ENCODE results near the gene OR51S1. TPM values are rescaled to one million over a fixed set of nuclear protein-coding genes. Genes with fewer than 3 reads are reported as not detected.
"Not testable (repeated sequence)": the region's sequence is repeated elsewhere in the genome, so short reads cannot be mapped to it uniquely, and the experiment has no call there.

The OR51S1 gene, protein sequence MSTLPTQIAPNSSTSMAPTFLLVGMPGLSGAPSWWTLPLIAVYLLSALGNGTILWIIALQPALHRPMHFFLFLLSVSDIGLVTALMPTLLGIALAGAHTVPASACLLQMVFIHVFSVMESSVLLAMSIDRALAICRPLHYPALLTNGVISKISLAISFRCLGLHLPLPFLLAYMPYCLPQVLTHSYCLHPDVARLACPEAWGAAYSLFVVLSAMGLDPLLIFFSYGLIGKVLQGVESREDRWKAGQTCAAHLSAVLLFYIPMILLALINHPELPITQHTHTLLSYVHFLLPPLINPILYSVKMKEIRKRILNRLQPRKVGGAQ
- total RNA-seq: not detected

DNA sequence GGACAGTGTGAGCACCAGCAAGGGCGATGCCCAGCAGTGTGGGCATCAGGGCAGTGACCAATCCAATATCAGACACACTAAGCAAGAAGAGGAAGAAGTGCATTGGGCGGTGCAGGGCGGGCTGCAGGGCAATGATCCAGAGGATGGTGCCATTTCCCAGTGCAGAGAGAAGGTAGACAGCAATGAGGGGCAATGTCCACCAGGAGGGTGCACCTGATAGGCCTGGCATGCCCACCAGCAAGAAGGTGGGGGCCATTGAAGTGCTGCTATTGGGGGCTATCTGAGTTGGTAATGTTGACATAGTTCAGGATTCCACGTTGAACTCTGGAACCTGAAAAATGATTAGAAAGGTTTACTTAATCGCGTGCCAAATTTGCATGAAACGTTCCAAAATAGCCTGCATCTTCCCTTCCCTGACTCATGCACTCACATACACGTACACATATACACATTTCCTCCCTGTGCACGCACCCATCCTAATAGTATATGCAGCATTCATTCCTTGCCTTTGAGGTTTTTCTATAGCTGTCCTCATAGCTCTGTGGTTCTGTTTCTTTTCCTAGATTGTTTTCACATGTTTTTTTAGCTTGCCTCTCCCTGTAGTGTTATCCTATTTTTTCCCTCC is at the start of gene OR51S1:
TSS of gene OR51S1 (minus strand) at position 301 of the 625 bp plus-strand sequence. CDS start at position 301, 0 bp downstream.
- no peak for DNase-seq

DNA sequence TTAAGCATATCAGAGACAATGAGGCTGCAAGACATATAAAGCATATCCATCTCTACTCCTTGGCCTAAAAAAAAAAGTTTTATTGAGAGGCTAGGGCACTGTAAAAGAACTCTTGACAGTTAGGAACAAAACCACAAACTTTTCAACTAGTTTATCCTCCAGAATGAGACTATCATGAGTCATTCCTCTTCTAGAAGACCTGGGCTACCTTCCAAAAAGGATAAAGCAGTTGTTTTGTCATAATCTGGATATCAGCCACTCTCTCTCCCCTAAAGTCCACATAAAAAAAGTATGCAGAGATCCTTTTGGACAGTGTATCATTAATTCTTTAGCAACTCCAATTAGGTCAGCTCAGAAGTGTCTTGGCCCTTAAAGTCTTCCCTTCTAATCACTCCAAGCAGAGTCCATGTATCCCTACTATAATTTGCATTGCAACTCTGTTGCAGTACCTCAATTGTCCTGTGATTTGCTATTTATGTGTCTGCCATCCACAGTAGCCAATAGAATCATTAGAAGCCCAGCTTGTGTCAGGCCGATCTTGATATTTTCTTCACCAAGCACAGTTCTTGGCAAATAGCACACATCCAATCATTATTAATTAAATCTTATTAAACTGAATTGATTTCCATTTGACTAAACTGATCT is 43.1 kb upstream of the OR51S1 start:
- DNase-seq: no peak

DNA sequence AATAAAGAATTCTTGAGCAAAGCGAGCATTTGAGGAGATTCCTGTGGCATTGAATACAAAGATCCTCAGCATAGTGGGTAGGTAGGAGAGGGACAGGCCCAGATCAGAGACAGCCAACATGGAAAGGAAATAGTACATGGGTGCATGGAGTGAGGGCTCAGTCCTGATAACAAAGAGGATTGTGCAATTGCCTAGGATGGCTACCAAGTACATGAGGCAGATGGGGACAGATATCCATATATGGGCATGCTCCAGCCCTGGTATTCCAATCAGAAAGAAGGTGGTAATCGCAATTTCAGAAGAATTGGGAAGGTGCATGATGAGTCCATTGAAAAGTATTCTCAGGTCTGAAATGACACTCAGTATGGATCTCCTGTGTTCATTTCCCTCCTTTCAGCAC is 41.3 kb upstream of the OR51S1 start:
- no peak for DNase-seq

DNA sequence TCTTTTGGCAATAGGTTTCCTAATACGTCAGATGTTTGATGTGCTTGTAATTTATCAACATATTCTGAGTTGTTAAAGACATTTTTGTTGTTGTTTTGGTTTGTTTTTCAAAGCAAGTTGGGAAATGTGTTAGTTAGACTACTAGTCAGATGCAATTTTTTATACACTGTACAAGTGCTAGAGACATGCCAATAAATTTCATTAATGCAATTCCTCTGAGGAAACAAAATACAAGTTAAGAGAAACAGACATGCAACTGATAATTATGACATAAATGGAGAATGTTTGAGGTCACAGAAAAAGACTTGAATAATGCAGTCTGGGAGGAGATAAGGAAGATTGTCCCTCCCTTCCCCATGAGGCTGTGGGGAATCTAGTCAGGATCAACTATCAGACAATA is 38.6 kb upstream of the OR51S1 start:
- no peak for DNase-seq

DNA sequence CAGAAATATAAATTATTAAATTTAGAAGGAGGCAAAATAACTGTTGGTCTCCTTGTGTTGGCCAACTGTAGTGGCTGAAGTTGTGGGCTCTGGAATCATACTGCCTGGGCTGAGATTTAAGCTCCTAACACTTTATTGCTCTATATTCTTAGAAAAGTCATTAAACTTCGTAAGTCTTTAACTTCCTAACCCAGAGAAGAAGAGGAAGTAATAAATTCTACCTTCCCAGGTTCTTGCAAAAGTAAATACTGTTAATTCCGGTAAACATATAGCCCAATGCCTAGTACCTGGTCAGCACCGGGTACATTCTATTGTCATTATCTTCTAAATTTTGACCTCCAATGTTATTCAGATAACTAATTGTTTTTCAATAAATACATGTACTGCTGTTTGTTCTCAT is 37.2 kb upstream of the OR51S1 start:
- no peak for DNase-seq

DNA sequence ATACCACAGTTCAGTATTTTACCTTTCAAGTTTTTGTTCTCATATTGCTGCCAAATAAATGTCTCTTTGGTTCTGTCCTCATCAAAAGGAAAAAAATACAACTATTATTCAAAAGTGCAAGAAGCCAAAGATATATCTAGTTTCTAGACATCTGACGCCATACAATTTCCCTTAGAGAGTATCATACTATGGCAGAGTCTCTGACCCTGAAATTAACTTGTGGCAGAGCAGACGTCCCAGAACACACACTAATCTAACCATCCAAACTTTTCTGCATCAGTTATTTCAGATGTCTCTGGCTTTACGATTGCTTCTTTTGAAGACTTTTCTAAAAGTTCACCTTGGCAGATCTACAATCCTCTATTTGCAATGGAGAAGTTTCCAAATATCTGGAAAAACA is 35.4 kb upstream of the OR51S1 start:
- DNase-seq: no peak

DNA sequence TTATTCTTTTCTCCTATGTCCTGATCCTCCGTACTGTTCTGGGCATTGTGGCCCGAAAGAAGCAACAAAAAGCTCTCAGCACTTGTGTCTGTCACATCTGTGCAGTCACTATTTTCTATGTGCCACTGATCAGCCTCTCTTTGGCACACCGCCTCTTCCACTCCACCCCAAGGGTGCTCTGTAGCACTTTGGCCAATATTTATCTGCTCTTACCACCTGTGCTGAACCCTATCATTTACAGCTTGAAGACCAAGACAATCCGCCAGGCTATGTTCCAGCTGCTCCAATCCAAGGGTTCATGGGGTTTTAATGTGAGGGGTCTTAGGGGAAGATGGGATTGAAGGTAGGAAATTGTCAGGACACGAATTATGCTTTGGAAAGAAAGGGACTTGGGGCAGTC is 33.5 kb upstream of the OR51S1 start:
- DNase-seq: no peak

DNA sequence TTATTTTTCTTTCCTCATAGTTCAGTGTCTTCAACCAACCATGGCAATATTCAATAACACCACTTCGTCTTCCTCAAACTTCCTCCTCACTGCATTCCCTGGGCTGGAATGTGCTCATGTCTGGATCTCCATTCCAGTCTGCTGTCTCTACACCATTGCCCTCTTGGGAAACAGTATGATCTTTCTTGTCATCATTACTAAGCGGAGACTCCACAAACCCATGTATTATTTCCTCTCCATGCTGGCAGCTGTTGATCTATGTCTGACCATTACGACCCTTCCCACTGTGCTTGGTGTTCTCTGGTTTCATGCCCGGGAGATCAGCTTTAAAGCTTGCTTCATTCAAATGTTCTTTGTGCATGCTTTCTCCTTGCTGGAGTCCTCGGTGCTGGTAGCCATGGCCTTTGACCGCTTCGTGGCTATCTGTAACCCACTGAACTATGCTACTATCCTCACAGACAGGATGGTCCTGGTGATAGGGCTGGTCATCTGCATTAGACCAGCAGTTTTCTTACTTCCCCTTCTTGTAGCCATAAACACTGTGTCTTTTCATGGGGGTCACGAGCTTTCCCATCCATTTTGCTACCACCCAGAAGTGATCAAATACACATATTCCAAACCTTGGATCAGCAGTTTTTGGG is 33.0 kb upstream of the OR51S1 start, which contains the start of gene OR51T1:
TSS of gene OR51T1 (plus strand) at position 41 of the 641 bp plus-strand sequence. CDS start at position 41, 0 bp downstream.
- no peak for DNase-seq

DNA sequence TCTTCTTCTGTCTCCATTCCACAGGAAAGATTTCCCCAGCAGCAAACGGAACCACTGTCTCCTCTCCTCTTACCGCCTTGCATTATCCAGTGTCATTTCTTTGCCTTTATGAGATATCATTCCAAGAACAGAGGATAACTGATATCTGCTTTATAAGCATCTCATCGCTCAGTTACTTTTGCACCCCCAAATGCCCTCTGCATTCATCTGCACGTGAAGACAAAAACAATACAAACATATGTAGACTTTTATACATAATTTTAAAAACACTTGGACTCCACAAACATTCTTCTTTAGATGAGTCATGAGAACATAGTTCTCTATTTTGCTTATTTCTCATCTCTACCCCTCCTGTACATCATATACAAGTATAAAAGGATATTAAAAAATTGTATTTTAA is 32.2 kb upstream of the OR51S1 start:
- DNase-seq: no peak

DNA sequence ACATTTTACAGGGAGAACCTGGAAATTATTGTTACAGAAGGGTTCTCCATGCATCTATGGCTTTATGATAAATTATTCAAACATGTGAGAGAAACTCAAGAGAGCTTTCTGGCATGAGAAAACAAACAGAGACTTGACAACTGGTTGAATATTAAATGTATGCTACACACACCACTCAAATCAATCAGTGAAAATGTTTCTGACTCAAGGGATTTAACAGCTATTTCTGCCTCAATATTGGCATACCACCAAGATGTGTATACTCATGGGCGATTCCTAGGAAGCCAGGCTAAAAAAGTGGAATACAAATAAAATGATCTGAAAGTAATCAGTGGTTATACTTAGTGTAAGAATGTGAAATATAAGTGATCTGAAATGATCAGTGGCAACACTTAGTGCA is 16.8 kb upstream of the OR51S1 start:
- DNase-seq: no peak

DNA sequence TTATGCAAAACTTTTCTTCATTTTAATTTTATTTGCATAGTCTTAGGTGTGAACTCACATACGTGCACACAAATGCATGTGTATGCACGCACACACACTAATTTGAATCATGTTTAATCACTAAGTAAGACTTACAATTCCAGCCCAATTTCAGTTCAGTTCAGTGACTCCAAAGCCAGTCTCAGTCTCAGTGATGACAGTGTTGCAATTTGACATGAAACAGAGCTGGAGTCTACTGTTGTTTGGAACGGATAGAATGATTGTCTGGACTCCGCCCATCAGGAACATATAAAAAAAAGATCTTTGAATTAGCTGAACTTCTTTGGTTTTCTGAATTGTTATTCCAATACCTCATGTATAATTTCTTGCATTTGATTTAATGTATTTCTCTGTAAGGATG is 14.9 kb upstream of the OR51S1 start:
- DNase-seq: no peak

DNA sequence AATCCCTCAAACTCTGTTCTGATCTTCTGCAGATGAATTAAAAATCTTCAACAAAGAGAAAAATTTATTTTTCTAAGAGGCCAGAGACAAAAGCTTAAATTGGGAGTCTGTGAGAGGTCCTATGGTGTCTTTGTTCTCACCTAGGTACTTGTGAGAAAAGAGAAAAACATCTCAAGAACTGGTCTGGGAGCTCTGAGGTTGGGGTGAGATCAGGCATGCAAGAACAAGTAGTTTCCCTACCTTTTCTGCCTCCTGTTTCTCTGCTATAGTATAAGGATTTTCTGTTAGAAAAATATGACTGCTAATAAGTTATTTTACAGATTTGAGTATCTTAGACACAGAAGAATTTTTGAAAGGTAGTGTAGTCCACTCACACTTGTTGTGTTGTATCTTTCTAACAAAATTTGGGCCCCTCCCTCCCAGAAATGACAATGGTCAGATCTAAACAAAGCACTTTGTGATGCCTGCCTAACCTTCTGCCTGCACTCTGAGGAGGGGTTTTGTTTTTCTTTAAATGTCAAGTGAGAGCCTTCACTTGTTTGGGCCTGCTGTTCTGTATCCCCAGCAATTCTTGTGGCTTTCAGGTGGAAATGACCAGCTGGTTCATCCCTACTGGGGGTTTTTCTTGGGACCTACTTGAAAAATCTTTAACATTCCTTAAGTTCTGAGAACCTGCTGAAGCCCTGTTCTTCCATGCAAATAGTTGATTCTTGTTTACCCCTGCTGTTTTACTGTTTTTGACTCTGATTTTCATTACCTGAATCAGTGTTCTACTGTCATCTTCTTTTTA is 13.6 kb upstream of the OR51S1 start:
- DNase-seq: no peak

DNA sequence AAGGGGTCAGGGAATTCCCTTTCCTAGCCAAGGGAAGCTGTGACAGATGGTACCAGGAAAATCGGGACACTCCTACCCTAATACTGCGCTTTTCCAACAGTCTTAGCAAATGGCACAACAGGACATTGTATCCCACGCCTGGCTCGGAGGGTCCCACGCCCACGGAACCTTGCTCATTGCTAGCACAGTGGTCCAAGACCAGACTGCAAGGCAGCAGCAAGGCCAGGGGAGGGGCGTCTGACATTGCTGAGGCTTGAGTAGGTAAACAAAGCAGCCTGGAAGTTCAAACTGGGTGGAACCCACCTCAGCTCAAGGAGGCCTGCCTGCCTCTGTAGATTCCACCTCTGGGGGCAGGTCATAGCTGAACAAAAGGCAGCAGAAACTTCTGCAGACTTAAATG is 5.3 kb upstream of the OR51S1 start:
- not testable (repeated sequence) for DNase-seq

DNA sequence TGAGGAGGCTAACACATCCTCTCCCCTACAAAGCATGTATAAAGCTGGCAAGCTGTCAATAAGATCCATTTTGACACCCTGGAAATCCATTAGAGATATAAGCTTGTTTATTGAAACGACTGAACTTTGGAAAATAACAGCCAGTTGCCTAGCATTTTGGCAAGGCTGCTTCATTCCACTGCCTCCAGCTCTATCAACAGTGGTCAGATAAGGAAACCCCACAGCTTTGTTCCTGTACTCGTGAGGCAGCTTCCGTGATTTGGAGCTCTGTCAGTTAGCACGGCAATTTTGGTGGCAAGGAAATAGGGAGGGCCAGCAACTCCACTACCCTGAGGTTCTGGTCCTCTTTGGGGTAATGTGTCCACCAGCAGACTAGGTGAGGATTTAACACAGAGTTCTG is 2.0 kb upstream of the OR51S1 start:
- DNase-seq: no peak

DNA sequence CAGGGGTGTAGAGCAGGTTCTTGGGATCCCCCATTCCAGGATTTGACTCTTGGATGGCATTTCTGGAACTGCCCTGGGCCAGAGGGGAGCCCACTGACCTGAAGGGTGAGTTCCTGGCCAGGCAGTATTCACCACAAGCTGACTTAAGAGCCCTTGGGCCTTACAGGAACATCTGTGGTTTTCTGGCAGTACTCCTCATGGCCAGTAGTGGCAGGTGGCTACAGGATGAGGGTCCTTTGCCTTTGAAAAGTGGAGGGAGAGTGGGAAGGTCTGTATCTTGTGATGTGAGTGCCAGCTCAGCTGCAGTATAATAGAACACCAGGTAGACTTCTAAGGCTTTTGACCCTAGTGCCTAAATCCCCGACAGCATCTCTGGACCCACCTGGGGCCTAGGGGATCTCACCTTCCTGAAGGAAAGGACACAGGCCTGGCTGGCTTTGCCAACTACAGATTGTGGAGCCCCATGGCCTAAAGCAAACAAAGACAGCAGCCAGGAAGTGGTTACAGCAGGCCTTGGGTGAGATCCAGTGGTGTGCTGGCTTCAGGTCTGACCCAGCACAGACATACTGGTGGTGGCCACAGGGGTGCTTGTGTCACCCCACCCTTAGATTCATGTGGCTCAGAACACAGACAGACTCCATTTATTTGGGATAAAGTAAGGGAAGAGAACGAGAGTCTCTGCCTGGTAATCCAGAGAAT is 9.0 kb downstream of the OR51S1 start:
- DNase-seq: no peak

DNA sequence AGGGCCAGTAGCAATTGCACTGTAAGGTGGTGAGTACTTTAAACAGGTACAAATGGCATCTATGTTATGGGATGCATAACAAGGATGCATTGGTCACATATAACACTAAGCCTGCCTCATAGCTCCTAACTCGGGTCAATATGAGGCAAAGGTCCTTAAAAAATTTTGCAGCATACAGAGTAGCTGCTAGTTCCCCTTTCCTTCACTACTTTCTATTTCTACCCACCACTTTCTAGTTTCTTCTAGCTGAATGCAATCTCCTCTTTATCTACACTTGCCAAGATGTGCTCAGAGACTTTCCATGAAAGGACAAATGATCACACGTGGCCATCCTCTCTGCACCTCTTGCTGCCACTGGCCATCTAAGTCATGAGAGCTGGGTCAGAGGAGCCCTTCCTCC is 18.1 kb downstream of the OR51S1 start:
- DNase-seq: no peak

DNA sequence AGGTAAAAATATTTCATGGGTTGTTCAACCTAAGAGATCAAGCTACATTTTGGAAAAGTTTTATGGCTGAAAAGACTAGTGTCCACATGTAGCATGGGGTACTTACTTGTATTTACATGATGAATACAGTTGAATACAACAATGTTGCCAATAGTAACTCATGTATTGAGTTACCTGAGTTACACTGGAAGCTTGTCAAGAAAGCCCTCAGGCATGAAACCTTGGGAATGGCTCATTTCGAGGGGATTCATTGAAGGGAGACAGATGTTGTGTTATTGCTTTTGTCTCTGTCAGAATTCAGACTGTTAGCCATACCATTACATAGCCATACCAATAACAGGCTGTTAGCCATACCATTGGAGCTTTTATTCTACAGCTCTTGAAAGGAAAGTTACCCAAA is 18.7 kb downstream of the OR51S1 start:
- no peak for DNase-seq

DNA sequence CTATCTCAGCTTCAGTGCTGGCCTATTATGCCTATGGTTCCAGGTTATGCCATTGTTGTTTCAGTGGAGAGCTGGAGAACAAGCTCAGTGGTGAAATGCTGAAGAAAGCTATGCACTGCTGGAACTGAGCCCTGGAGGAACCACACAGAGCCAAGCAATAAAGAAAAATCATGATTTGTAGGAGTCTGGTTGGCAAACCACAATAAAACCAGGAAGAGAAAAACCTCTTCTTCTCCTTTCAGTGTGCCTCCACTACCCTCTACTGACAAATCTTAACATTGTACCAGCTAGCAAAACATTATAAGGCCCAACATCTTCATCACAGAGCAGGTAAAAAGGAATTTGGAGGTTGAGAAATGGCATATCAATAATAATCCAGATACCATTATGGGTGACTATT is 22.6 kb downstream of the OR51S1 start:
- DNase-seq: no peak

DNA sequence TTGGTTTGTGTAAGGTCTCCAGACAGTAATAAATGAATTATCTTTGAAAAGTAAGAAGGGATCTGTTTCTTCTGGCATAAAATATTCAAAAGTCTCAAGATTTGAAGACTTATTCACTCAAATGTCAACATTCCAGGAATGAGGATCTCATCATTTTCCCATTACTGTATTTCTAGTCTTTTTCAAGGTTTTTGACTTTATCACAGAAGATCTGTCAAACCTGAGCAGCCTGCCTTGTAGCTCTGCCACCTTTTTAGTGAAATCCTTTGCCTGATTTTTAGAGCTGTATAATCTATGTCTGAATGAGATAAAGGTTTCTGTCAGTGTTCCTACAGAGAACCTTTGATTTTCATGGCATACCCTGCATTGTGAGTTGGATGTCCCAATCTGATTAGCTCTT is 23.9 kb downstream of the OR51S1 start:
- DNase-seq: no peak

DNA sequence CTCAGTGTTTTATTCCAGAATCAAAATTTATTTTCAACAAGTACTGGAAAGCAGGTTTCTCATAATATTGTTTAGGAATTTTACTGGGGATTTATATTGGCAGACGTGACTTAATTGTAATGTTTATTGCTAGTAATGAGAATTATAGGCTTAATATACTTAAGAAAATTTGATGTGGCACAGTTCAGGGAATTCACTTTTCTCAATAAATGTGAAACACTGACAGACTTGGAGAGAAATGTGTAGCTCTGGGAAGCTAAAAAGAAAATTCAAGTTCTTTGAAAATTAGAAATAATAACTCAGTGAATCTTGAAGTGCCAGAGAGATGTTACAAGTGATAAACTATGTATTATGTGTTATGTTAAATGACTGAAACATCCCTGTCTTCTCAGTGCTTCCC is 28.0 kb downstream of the OR51S1 start, which contains the start of gene OR51F2:
TSS of gene OR51F2 (plus strand) at position 301 of the 400 bp plus-strand sequence. CDS start 101 bp downstream, outside the sequence.
- DNase-seq: no peak

DNA sequence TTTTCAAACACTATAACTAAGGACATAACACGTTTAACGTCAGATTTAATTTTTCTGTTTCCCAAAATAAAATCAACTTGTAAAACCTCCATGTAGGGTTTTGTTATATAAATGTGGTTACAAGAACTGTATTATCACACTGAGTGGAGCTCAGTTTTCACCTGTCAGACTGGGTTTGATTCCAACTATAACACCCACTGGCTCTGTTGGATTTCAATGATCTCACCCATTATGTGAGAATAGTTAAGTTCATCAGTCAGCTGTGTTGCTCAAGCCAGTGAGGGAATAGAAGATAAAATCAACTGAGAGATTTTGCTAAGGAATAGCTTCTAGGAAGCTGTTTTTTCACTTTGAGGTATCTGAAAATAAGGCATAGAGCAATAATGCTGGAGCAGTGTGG is 39.8 kb downstream of the OR51S1 start:
- no peak for DNase-seq

DNA sequence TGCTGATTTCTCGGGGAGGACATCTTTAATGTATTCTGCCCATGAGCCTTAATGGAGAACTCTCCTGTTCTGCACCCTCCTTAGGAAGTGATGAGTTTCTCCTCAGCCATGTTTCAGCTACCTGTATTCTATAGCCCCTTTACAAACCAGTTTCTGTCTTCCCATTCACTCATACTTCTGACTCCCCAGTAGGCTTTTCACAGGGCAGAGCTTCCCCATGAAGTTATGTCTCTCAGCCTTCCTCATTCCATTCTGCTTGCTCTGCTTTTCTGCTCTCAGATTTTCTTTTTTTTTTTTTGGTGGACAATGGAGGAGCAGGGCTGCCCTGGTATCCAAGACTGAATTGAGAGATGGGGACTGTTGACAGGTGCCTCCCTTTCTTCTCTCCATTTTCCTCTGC is 40.5 kb downstream of the OR51S1 start:
- DNase-seq: no peak

Data from effector CD4-positive, alpha-beta T cell (primary cell).